ENCODE measurements around the gene NUP210L. TPM values are rescaled to one million over a fixed set of nuclear protein-coding genes. Genes with fewer than 3 reads are reported as not detected.

The NUP210L gene
- total RNA-seq, 4 donors from 2014 or later = 0.07 to 0.24 (median 0.10) TPM; not detected in 1

DNA sequence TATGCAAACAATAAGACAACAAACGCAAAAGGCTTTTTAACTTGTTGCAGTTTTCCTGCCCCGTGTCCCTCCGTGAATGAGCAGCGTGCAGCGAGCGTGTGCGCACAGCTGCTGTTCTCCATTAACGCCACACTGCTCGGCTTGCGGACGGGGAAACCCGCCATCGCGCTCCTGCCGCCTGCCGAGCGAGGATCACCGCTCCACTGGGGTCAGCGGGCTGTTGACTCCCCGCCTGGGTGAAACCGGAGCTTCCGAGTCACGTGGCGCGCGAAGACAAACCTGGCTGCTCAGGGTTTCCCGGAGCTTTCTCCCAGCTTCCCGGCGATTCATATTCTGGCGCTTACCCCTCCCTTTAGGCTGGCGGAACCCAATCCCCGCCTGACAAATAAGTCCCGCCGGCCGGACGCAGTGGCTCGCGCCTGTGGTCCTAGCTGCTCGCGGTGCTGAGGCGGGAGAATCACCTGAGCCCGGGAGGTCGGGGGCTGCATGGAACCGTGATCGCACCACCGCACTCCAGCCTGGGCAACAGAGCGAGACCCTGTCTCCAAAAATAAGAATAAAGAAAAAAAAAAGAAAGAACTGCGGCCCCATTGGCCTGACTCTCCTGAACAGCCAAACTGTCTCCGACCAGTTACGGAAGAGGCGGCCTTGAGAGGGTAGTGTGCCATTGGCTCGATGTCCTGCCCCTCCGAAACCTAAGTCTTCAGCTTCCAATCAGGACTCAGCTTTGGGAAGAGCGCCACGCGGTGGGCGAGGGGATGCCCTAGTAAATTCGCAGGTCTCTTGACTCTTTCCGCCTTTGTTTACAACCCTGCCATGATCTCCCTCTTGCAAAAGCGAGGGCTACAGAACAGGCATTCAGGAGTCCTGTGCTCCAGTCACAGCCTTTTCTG is 187.5 kb downstream of the NUP210L start, which contains the start of gene CREB3L4:
Gene CREB3L4 (plus strand): TSS at position 796 of the 893 bp plus-strand sequence. CDS start 624 bp downstream, outside the sequence.
- no peaks in the 10 kb centered on the region for H3K27me3 ChIP-seq
- no peaks in the 10 kb centered on the region for H3K36me3 ChIP-seq
- peak within 1 kb of the TSS; percentile 87 to 94 (median 90) for H3K27ac ChIP-seq
- intact Hi-C loops (cut with DNase I; ENCODE audit: low total_unique reads) = loop anchor here (1.0 kb wide), 1 partner anchor 19 kb away; the partner anchor contains the start of gene RAB13
- H3K4me3 ChIP-seq = peak within 1 kb of the TSS; percentile 56 to 68 (median 62)
- H3K9me3 ChIP-seq = no peaks in the 10 kb centered on the region
- DNase-seq = peak; percentile 97
- ATAC-seq = peak; percentile 85 to 90
- H3K4me1 ChIP-seq = peaks cover 29 to 34% of the 10 kb centered on the region in 2 donors
- in situ Hi-C loops (cut with MboI; ENCODE audit: low sequenced_read_pairs in 4 of 4) = loop anchor here in 1 of 4 donors (10.0 kb wide), 1 partner anchor 293 kb away; the partner anchor contains the start of genes ILF2 and NPR1
- TF ChIP-seq, protein P1, sequence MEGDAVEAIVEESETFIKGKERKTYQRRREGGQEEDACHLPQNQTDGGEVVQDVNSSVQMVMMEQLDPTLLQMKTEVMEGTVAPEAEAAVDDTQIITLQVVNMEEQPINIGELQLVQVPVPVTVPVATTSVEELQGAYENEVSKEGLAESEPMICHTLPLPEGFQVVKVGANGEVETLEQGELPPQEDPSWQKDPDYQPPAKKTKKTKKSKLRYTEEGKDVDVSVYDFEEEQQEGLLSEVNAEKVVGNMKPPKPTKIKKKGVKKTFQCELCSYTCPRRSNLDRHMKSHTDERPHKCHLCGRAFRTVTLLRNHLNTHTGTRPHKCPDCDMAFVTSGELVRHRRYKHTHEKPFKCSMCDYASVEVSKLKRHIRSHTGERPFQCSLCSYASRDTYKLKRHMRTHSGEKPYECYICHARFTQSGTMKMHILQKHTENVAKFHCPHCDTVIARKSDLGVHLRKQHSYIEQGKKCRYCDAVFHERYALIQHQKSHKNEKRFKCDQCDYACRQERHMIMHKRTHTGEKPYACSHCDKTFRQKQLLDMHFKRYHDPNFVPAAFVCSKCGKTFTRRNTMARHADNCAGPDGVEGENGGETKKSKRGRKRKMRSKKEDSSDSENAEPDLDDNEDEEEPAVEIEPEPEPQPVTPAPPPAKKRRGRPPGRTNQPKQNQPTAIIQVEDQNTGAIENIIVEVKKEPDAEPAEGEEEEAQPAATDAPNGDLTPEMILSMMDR (IDR thresholded peaks at IDR 0.05 in 4 of 5, conservative IDR thresholded peaks at IDR 0.05 in 1 of 5) = peak in 4 of 5 experiments; percentile 25 to 51 (median 34)
- TF ChIP-seq POLR2A (IDR thresholded peaks at IDR 0.05) = peak; percentile 74 to 89

DNA sequence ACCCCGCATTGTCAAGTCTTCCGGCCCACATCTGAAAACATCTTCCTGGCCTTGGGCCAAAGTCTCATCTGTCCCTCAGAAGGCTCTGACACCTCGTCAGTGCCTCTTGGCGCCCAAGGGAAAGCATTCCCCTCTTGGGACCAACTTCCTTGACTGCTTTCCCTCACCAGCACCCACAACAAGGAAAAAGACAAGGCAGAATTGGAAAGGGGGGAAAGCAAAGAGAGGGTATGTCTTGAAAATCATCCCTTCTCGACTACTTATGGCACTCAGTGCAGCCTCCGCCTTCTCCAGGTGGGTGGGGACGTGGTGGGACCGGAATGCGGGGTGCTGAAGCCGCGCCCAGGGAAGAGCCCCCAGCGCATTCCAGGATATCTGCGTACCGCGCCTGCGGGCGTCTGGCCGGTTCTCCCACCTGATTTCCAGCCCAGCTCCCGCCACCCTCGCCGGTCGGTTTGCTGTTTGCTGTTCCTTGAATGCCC is 191.0 kb downstream of the NUP210L start:
- in situ Hi-C loops (cut with MboI; ENCODE audit: low sequenced_read_pairs in 4 of 4) = loop anchor here in 1 of 4 donors (10.0 kb wide), 1 partner anchor 289 kb away; the partner anchor contains the start of genes ILF2 and NPR1
- H3K9me3 ChIP-seq = no peaks in the 10 kb centered on the region
- H3K27ac ChIP-seq = peak overlapping the region; percentile 91 to 98 (median 94)
- peak overlapping the region; percentile 61 to 86 (median 80) for H3K4me3 ChIP-seq
- DNase-seq (no peak), ATAC-seq (no peak)
- intact Hi-C loops (cut with DNase I; ENCODE audit: low total_unique reads) = no loop called here
- H3K36me3 ChIP-seq = no peaks in the 10 kb centered on the region
- peaks cover 63 to 67% of the 10 kb centered on the region in 2 donors for H3K4me1 ChIP-seq
- TF ChIP-seq, protein P1 (IDR thresholded peaks at IDR 0.05 in 4 of 5, conservative IDR thresholded peaks at IDR 0.05 in 1 of 5) = no peak
- no peak for TF ChIP-seq POLR2A (IDR thresholded peaks at IDR 0.05)
- H3K27me3 ChIP-seq = no peaks in the 10 kb centered on the region

DNA sequence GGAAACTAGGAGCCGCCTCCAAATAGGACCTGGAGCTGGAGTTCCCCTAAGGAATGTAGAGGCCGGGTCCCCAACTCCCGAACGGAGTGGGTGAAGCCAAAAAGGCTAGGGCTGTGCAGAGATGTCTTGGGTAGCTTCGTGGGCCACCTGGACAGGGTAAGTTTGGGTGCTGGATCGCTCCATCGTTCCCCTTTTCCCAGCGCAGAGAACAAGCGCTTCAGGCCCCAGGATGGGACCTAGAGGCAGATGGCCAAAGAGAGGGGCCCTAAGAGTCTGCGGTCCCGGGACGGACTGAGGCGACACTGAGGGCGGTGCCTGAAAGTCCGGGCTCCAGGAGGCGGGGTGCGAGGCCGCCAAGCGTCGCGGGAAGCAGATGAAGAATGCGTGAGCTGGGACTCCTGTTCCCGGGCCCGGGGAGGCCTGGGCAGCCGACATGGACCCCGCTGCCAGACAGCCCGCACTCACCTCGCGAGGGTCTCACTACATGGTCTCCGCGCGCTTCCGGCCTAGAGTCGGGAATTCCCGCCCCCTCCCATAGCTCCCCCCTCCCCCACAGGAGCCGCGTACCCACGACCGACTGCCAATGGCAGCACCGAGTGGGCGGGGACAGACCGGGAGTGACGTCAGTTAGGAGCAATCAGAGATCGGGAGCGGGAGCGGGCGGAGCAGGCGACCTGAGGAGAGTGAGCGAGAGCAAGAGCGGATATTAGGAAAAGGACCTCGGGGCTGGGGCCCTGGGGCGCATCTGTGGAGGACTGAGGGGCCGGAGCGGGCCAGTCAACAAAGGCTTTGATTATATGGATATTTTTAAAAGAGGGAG is 191.6 kb downstream of the NUP210L start, which contains the start of gene SLC39A1:
Gene SLC39A1 (minus strand): TSS at position 508 of the 820 bp plus-strand sequence. CDS start 822 bp downstream, outside the sequence.
- Histone ChIP-seq H3K9me3 (no peaks in the 10 kb centered on the region), H3K4me3 (peak within 1 kb of the TSS; percentile 61 to 86 (median 80)), H3K36me3 (no peaks in the 10 kb centered on the region), H3K27ac (peak within 1 kb of the TSS; percentile 91 to 98 (median 94)), H3K4me1 (peaks cover 61 to 64% of the 10 kb centered on the region in 2 donors), H3K27me3 (no peaks in the 10 kb centered on the region)
- TF ChIP-seq, protein P1 (IDR thresholded peaks at IDR 0.05 in 4 of 5, conservative IDR thresholded peaks at IDR 0.05 in 1 of 5) = no peak
- peak; percentile 69 to 82 for TF ChIP-seq POLR2A (IDR thresholded peaks at IDR 0.05)
- peak; percentile 99 for DNase-seq
- in situ Hi-C loops (cut with MboI; ENCODE audit: low sequenced_read_pairs in 4 of 4) = loop anchor here in 1 of 4 donors (10.0 kb wide), 1 partner anchor 288 kb away; the partner anchor contains the start of genes ILF2 and NPR1
- intact Hi-C loops (cut with DNase I; ENCODE audit: low total_unique reads) = no loop called here
- ATAC-seq = peak; percentile 59 to 67
